GF-D8 (cell line): ENCODE measurements around the gene ATP13A4.

ENCODE experiments used
- DNase-seq: peaks from one replicate; lab custom pipeline; 2025; lab: John Stamatoyannopoulos, UW

The ATP13A4 gene

DNA sequence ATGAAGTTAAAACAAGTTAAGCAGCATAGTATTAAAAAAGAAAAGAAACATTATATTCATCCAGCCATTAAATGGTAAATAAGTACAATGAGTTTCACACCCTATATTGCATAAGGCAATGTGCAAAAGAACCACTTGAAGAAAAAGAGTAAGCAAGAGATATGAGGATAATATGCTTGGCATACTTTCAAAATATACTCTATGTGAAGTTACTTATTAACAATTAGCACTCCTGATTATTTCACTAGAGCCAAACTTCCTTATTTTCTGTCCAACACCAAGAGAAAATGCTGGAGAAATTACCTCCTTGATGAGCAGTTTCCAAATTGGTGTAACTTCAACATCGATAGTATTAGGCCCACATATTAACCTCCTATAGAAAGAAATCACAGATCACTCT is 63.7 kb downstream of the ATP13A4 start:
- DNase-seq: no peak

GRCh38 chr3:193490580-193490979 is 64.1 kb downstream of the ATP13A4 start:
- no peak for DNase-seq

- no peak for DNase-seq
These were observed 64.7 kb downstream of the ATP13A4 start for GRCh38 chr3:193489949-193490348.

DNA sequence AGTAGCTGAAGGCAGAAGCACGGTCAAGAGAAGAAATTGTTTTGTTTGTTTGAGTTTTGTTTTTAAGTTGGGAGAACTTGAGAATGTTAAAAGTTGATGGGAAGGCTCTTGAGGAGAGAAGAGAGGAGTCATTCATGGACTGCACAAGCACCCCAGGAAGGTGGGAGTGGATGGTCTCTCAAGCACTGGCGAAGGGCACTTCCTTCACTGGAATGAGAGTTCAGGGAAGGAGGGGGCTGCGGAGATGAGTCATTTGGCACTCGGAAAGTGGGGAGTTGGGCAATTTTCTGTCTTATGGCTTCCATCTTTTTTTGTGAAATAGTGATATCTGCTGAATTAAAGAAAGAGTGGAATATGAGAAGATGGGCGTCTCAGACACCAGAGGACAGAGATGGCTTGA is 66.0 kb downstream of the ATP13A4 start:
- no peak for DNase-seq

DNA sequence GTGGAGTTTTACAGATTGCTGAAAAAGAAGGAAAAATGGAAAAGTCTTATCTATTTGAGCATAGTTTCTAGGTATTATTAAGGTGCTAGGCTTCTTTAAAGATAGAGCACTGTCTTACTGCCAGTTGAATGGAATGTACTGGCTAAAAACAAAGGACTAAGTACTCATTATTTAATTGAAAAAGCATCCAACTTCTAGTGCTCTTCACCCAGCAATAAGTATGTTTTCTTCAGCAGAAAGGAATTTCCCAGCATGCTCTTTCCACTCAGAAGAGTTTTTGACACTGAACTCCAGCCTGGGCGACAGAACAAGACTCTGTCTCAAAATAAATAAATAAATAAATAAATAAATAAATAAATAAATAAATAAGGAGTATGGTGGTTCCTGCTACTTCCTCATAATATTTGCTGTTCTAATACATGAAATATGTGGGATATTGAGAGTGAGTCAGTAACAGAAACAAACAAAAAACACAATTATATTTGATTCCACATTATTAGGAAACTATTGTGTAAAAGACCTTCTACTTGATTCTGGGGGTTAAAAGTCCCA is 70.6 kb downstream of the ATP13A4 start:
- no peak for DNase-seq

GRCh38 chr3:193481436-193481835 is 73.3 kb downstream of the ATP13A4 start:
- no peak for DNase-seq

DNA sequence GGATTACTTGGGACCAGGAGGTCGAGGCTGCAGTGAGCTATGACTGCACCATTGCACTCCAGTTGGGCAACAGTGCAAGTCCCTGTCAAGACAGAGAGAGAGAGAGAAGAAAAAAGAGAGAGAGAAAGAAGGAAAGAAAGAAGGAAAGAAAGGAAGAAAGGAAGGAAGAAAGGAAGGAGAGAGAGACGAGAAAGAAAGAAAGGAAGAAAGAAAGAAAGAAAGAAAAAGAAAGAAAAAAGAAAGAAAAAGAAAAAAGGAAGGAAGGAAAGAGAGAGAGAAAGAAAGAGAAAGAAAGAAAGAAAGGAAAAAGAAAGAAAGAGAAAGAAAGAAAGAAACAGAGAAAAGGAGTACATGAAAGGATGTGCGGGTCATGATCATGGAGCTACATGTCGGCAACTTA is 80.2 kb downstream of the ATP13A4 start:
- DNase-seq: no peak

- DNase-seq: no peak
These were observed 84.0 kb downstream of the ATP13A4 start for GRCh38 chr3:193470710-193471109.

DNA sequence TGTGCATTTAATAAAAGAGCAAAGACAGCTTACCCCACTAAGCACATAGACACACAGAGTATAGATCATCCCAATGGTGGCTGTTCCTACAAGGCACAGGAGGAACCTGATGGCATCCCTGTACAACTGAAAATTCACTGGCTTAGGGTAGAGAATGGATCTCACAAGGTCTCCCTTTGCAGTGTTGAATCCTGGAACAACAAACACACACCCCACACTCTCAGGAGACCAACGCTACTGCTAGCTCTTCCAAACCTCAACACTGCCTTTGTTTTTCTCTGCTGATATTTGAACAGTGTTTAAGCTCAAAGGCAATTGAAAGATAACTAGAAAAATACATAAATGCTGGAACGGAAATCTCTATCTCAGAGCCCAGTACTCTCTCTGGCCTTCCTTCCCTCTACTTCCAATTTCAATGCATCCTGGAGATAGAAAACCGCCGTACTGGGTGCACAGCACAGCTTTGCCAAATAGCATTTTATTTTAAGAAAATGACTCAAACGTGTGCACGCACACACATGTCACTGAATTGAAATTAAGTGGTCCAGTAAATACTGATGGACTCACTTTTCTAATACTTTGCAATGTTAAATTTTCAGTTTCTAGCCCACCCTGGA is 88.6 kb downstream of the ATP13A4 start:
- no peak for DNase-seq

- no peak for DNase-seq
These were observed 89.8 kb downstream of the ATP13A4 start for GRCh38 chr3:193464889-193465288.

GRCh38 chr3:193457526-193457925 is 97.2 kb downstream of the ATP13A4 start:
- no peak for DNase-seq

- DNase-seq: no peak
These were observed 102.4 kb downstream of the ATP13A4 start for GRCh38 chr3:193452338-193452737.

DNA sequence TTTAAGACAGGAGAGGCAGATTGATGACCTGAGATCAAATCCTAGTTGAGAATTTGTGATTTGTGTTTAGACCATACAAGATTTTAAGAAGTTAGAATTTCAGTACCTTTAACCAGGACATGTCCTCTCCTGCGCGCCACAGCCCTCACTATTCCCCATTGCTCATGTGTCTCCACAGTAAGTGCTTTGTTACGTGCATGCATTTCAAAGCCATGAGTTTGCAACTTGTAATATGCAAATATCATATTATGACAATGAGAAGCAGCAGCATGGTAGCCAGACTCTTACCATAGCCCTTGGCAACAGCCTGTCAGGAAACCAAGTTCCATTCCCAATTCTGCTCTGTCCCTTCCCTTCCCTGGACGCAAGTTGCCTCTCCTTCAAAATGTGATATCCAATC is 102.8 kb downstream of the ATP13A4 start:
- DNase-seq: no peak

GRCh38 chr3:193446965-193447602 is 107.6 kb downstream of the ATP13A4 start:
- DNase-seq: no peak

GRCh38 chr3:193439423-193439822 is 115.3 kb downstream of the ATP13A4 start:
- DNase-seq: no peak

GRCh38 chr3:193418576-193419373 is 135.9 kb downstream of the ATP13A4 start:
- no peak for DNase-seq

DNA sequence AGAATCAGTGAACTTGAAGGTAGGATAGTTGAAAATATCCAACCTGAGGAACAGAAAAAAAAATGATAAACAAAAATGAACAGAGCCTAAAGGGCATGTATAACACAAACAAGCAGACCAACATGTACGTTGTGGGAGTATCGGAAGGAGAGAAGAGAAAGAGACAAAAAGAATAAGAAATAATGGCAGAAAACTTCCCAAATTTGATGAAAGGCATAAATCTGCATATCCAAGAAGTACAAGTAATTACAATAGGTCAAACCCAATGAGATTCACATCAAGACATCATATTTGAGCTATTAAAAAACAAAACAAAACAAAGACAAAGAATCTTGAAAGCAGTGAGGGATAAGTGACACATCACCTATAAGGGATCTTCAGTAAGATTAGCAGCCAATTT is 138.1 kb downstream of the ATP13A4 start:
- DNase-seq: no peak

DNA sequence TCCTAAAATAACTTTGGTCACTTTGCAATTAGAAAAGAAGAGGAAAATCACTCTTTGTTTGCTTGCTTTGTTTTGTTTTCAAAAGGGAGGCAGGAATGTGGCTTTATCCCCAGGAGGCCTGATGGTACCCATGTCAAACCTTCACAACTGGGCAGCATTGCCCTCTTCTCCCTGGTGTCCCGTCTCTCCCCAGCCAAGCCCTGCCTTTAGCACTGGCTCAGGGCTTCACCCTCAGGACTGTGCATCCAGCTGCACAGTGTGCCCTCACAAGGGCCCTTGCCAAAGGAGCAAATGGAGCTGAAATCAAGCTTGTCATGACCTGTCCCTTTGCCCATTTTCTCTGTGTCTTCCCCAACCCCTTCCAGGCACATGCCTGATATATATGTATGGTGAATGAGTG is 147.0 kb downstream of the ATP13A4 start:
- DNase-seq: no peak

- no peak for DNase-seq
These were observed 147.6 kb downstream of the ATP13A4 start for GRCh38 chr3:193407112-193407511.

DNA sequence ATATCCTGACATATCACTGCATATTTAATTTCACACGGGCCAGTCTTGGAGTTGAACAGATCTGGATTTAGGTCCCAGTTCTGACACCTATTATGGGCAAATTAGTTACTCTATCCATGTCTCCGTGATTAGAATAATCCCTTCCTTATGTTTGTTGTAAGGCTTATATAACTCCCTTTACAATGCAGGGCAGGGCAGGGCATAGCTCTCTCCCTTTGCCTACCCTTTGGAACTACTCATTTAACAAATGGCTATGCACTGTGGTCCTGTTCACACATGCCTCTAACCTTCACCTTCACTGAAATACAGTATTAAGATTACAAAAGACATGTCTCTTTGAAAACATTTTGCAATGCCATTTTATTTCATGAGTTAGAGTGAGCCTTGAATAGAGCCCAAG is 151.4 kb downstream of the ATP13A4 start:
- no peak for DNase-seq

- no peak for DNase-seq
These were observed 154.4 kb downstream of the ATP13A4 start for GRCh38 chr3:193400304-193400703.

DNA sequence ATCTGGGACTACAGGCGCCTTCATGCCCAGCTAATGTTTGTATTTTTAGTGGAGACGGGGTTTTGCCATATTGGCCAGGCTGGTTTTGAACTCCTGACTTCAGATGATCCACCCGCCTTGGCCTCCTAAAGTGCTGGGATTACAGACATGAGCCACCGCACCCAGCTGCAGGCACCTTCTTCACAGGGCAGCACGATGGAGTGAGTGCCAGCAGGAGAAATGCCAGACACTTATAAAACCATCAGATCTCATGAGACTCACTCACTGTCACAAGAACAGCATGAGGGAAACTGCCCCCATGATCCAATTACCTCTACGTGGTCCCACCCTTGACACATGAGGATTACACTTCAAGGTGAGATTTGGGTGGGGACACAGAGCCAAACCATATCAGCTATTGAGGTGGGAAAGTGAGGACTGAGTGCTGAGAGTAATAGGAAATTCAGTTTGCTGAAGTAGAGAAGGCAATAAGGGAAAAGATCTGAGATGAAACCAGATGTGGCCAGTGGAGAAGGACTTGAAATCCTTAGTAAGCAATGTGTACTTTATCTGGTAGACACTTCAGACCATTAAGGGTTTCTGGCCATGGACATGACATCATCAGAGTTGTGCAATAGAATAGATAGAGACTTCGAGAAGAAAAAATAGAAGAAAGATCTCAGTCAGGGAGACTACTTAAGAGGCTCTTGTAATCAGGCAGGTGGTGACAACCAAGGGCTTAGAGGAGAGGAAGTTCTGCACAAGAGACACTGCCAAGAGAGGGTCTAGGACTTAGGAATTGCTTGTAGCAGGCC is 158.0 kb downstream of the ATP13A4 start:
- DNase-seq: no peak
